ENCODE results near the gene TMC4. TPM values are rescaled to one million over a fixed set of nuclear protein-coding genes. Genes with fewer than 3 reads are reported as not detected.

Gene TMC4
- total and polyA plus RNA-seq, 4 donors = 0.23 to 2.4 (median 1.4) TPM

GRCh38 chr19:54138489-54139256 is 34.3 kb downstream of the TMC4 start:
- no peak for TF ChIP-seq CTCF (IDR thresholded peaks at IDR 0.05; ENCODE audit: low read depth, low read length, missing input control)
- no peak for TF ChIP-seq EGR1 (IDR thresholded peaks at IDR 0.05; ENCODE audit: low read depth in 2 of 2)
- no peak for TF ChIP-seq FOXA1 (IDR thresholded peaks at IDR 0.05)
- no peak for TF ChIP-seq RAD21 (IDR thresholded peaks at IDR 0.05)
- TF ChIP-seq HNF4A (conservative IDR thresholded peaks at IDR 0.05) = no peak
- no peak for TF ChIP-seq JUND (IDR thresholded peaks at IDR 0.05)
- TF ChIP-seq RXRA (IDR thresholded peaks at IDR 0.05) = no peak
- TF ChIP-seq SP1 (IDR thresholded peaks at IDR 0.05) = no peak
- TF ChIP-seq ZBTB33 (IDR thresholded peaks at IDR 0.05) = no peak
- no peak for TF ChIP-seq NR2F2 (IDR thresholded peaks at IDR 0.05)
- Histone ChIP-seq H3K9ac (ENCODE audit: low read depth in 1 of 2, low read length in 2 of 2) (no peak overlapping the region), H3K4me1 (ENCODE audit: control insufficient read depth in 4 of 4, insufficient read depth in 4 of 4, low read length in 3 of 4) (peaks cover 3 to 35% (median 31%) of the 10 kb centered on the region in 4 donors), H3K36me3 (ENCODE audit: control insufficient read depth in 4 of 4, insufficient read depth in 3 of 4, low read depth in 1 of 4, low read length in 3 of 4) (peaks cover 0 to 17% (median 16%) of the 10 kb centered on the region in 4 donors), H3K27ac (ENCODE audit: low read depth in 1 of 2, low read length in 2 of 2) (no peak overlapping the region), H3K27me3 (ENCODE audit: control insufficient read depth in 4 of 4, insufficient read depth in 4 of 4, low read length in 3 of 4) (no peaks in the 10 kb centered on the region), H3K9me3 (ENCODE audit: control insufficient read depth in 4 of 4, low read length in 3 of 4) (no peaks in the 10 kb centered on the region), H3K4me3 (ENCODE audit: low read depth in 1 of 3, low read length in 3 of 3) (peak overlapping the region; percentile 61 to 88 (median 79))
- WGBS = 32% methylated on average over 31 of the region's 31 CpGs
- DNase-seq (ENCODE audit: low spot score) = no peak

GRCh38 chr19:54137699-54138488 is 35.1 kb downstream of the TMC4 start, which contains the start of gene CNOT3:
Gene CNOT3 (plus strand): TSS chr19:54137762. CDS start chr19:54142979, 5,217 bp downstream.
- DNase-seq (ENCODE audit: low spot score) = peak; percentile 49
- H3K27ac ChIP-seq (ENCODE audit: low read depth in 1 of 2, low read length in 2 of 2) = peak within 1 kb of the TSS; percentile 81 to 84

More at GRCh38 chr19:54137699-54138488, 35.1 kb downstream of the TMC4 start, which contains the start of gene CNOT3:
- peaks cover 3 to 35% (median 31%) of the 10 kb centered on the region in 4 donors for H3K4me1 ChIP-seq (ENCODE audit: control insufficient read depth in 4 of 4, insufficient read depth in 4 of 4, low read length in 3 of 4)
- no peaks in the 10 kb centered on the region for H3K9me3 ChIP-seq (ENCODE audit: control insufficient read depth in 4 of 4, low read length in 3 of 4)
- H3K27me3 ChIP-seq (ENCODE audit: control insufficient read depth in 4 of 4, insufficient read depth in 4 of 4, low read length in 3 of 4) = no peaks in the 10 kb centered on the region
- under 1% methylated on average over 103 of the region's 103 CpGs for WGBS
- no peak for TF ChIP-seq ZBTB33 (IDR thresholded peaks at IDR 0.05)
- no peak for TF ChIP-seq TAF1 (conservative IDR thresholded peaks at IDR 0.05)
- no peak for TF ChIP-seq HNF4A (conservative IDR thresholded peaks at IDR 0.05)
- TF ChIP-seq YY1 (IDR thresholded peaks at IDR 0.05) = peak; percentile 98
- TF ChIP-seq RAD21 (IDR thresholded peaks at IDR 0.05) = no peak
- TF ChIP-seq CTCF (IDR thresholded peaks at IDR 0.05; ENCODE audit: low read depth, low read length, missing input control) = no peak
- peak; percentile 61 for TF ChIP-seq SP1 (IDR thresholded peaks at IDR 0.05)
- TF ChIP-seq REST (IDR thresholded peaks at IDR 0.05) = no peak
- peak within 1 kb of the TSS; percentile 68 to 88 (median 79) for H3K4me3 ChIP-seq (ENCODE audit: low read depth in 1 of 3, low read length in 3 of 3)
- H3K9ac ChIP-seq (ENCODE audit: low read depth in 1 of 2, low read length in 2 of 2) = peak within 1 kb of the TSS; percentile 22 to 43
- H3K36me3 ChIP-seq (ENCODE audit: control insufficient read depth in 4 of 4, insufficient read depth in 3 of 4, low read depth in 1 of 4, low read length in 3 of 4) = peaks cover 0 to 10% (median 8%) of the 10 kb centered on the region in 4 donors
